ENCODE results near the gene HOXB7.
A peak's percentile ranks its signal among the peaks of the same experiment; 100 is the strongest.

Gene HOXB7

GRCh38 chr17:48583708-48584222 lies 27.1 kb downstream of the HOXB7 start:
- Histone ChIP-seq H3K9me3 (ENCODE audit: control insufficient read depth, low read length) (no peaks in the 10 kb centered on the region), H3K4me1 (ENCODE audit: control insufficient read depth, insufficient read depth, low read length, poor library complexity, severe bottlenecking) (peaks cover 30% of the 10 kb centered on the region), H3K4me3 (ENCODE audit: extremely low read depth, insufficient read depth, low read length, poor library complexity, severe bottlenecking) (no peak overlapping the region), H3K36me3 (ENCODE audit: control insufficient read depth, insufficient read depth, low read length) (no peaks in the 10 kb centered on the region), H3K27ac (ENCODE audit: low read depth, low read length, severe bottlenecking) (no peak overlapping the region)
- WGBS, 2 experiments (ENCODE audit: insufficient coverage in 2 of 2) = no CpG with 5 or more reads among the region's 3 CpGs

- H3K4me1 ChIP-seq (ENCODE audit: control insufficient read depth, insufficient read depth, low read length, poor library complexity, severe bottlenecking) = peaks cover 26% of the 10 kb centered on the region
- H3K4me3 ChIP-seq (ENCODE audit: extremely low read depth, insufficient read depth, low read length, poor library complexity, severe bottlenecking) = no peak overlapping the region
- H3K27ac ChIP-seq (ENCODE audit: low read depth, low read length, severe bottlenecking) = peak overlapping the region; percentile 64
- 37 to 45% methylated on average over 2 of the region's 7 CpGs for WGBS, 2 experiments (ENCODE audit: insufficient coverage in 2 of 2)
- no peaks in the 10 kb centered on the region for H3K36me3 ChIP-seq (ENCODE audit: control insufficient read depth, insufficient read depth, low read length)
- no peaks in the 10 kb centered on the region for H3K9me3 ChIP-seq (ENCODE audit: control insufficient read depth, low read length)
Observed at GRCh38 chr17:48582750-48583069, 28.1 kb downstream of the HOXB7 start.

GRCh38 chr17:48579760-48580554 lies 30.9 kb downstream of the HOXB7 start:
- peaks cover 14% of the 10 kb centered on the region for H3K4me1 ChIP-seq (ENCODE audit: control insufficient read depth, insufficient read depth, low read length, poor library complexity, severe bottlenecking)
- WGBS, 2 experiments (ENCODE audit: insufficient coverage in 2 of 2) = 3 to 7% methylated on average over 3 to 5 of the region's 26 CpGs
- H3K9me3 ChIP-seq (ENCODE audit: control insufficient read depth, low read length) = no peaks in the 10 kb centered on the region
- H3K36me3 ChIP-seq (ENCODE audit: control insufficient read depth, insufficient read depth, low read length) = no peaks in the 10 kb centered on the region
- peak overlapping the region; percentile 5 for H3K27ac ChIP-seq (ENCODE audit: low read depth, low read length, severe bottlenecking)
- no peak overlapping the region for H3K4me3 ChIP-seq (ENCODE audit: extremely low read depth, insufficient read depth, low read length, poor library complexity, severe bottlenecking)

- Histone ChIP-seq H3K36me3 (ENCODE audit: control insufficient read depth, insufficient read depth, low read length) (no peaks in the 10 kb centered on the region), H3K9me3 (ENCODE audit: control insufficient read depth, low read length) (no peaks in the 10 kb centered on the region), H3K4me3 (ENCODE audit: extremely low read depth, insufficient read depth, low read length, poor library complexity, severe bottlenecking) (no peak overlapping the region), H3K4me1 (ENCODE audit: control insufficient read depth, insufficient read depth, low read length, poor library complexity, severe bottlenecking) (peaks cover 14% of the 10 kb centered on the region), H3K27ac (ENCODE audit: low read depth, low read length, severe bottlenecking) (peak overlapping the region; percentile 25)
- WGBS, 2 experiments (ENCODE audit: insufficient coverage in 2 of 2) = 0% methylated on average over 1 of the region's 7 CpGs
Observed at GRCh38 chr17:48579471-48579759, 31.4 kb downstream of the HOXB7 start.

- no peaks in the 10 kb centered on the region for H3K36me3 ChIP-seq (ENCODE audit: control insufficient read depth, insufficient read depth, low read length)
- H3K4me1 ChIP-seq (ENCODE audit: control insufficient read depth, insufficient read depth, low read length, poor library complexity, severe bottlenecking) = peaks cover 17% of the 10 kb centered on the region
- 1 to 3% methylated on average over 26 to 33 of the region's 43 CpGs for WGBS, 2 experiments (ENCODE audit: insufficient coverage in 2 of 2)
- no peaks in the 10 kb centered on the region for H3K9me3 ChIP-seq (ENCODE audit: control insufficient read depth, low read length)
- H3K4me3 ChIP-seq (ENCODE audit: extremely low read depth, insufficient read depth, low read length, poor library complexity, severe bottlenecking) = peak overlapping the region; percentile 37
- H3K27ac ChIP-seq (ENCODE audit: low read depth, low read length, severe bottlenecking) = peak overlapping the region; percentile 55
Observed at GRCh38 chr17:48578616-48579470, 32.0 kb downstream of the HOXB7 start.

- Histone ChIP-seq H3K27ac (ENCODE audit: low read depth, low read length, severe bottlenecking) (peak within 1 kb of the TSS; percentile 55), H3K4me1 (ENCODE audit: control insufficient read depth, insufficient read depth, low read length, poor library complexity, severe bottlenecking) (peaks cover 20% of the 10 kb centered on the region), H3K4me3 (ENCODE audit: extremely low read depth, insufficient read depth, low read length, poor library complexity, severe bottlenecking) (peak within 1 kb of the TSS; percentile 37), H3K9me3 (ENCODE audit: control insufficient read depth, low read length) (no peaks in the 10 kb centered on the region), H3K36me3 (ENCODE audit: control insufficient read depth, insufficient read depth, low read length) (no peaks in the 10 kb centered on the region)
- WGBS, 2 experiments (ENCODE audit: insufficient coverage in 2 of 2) = 1 to 2% methylated on average over 9 to 36 of the region's 58 CpGs
Observed at GRCh38 chr17:48577946-48578615, 32.7 kb downstream of the HOXB7 start, which contains the start of gene HOXB4. TSS of gene HOXB4 (minus strand) at chr17:48578350. CDS start at chr17:48578319, 31 bp downstream.

- WGBS, 2 experiments (ENCODE audit: insufficient coverage in 2 of 2) = 0 to 6% methylated on average over 3 to 10 of the region's 19 CpGs
- peak overlapping the region; percentile 35 for H3K4me3 ChIP-seq (ENCODE audit: extremely low read depth, insufficient read depth, low read length, poor library complexity, severe bottlenecking)
- peak overlapping the region; percentile 55 for H3K27ac ChIP-seq (ENCODE audit: low read depth, low read length, severe bottlenecking)
- no peaks in the 10 kb centered on the region for H3K36me3 ChIP-seq (ENCODE audit: control insufficient read depth, insufficient read depth, low read length)
- H3K4me1 ChIP-seq (ENCODE audit: control insufficient read depth, insufficient read depth, low read length, poor library complexity, severe bottlenecking) = peaks cover 20% of the 10 kb centered on the region
- H3K9me3 ChIP-seq (ENCODE audit: control insufficient read depth, low read length) = no peaks in the 10 kb centered on the region
Observed at GRCh38 chr17:48577330-48577945, 33.4 kb downstream of the HOXB7 start.

- no peaks in the 10 kb centered on the region for H3K9me3 ChIP-seq (ENCODE audit: control insufficient read depth, low read length)
- peak overlapping the region; percentile 35 for H3K4me3 ChIP-seq (ENCODE audit: extremely low read depth, insufficient read depth, low read length, poor library complexity, severe bottlenecking)
- H3K27ac ChIP-seq (ENCODE audit: low read depth, low read length, severe bottlenecking) = peak overlapping the region; percentile 55
- WGBS, 2 experiments (ENCODE audit: insufficient coverage in 2 of 2) = 3 to 6% methylated on average over 12 to 16 of the region's 43 CpGs
- H3K4me1 ChIP-seq (ENCODE audit: control insufficient read depth, insufficient read depth, low read length, poor library complexity, severe bottlenecking) = peaks cover 21% of the 10 kb centered on the region
- H3K36me3 ChIP-seq (ENCODE audit: control insufficient read depth, insufficient read depth, low read length) = no peaks in the 10 kb centered on the region
Observed at GRCh38 chr17:48576479-48577309, 34.1 kb downstream of the HOXB7 start.

GRCh38 chr17:48575673-48576478 lies 34.9 kb downstream of the HOXB7 start:
- Histone ChIP-seq H3K36me3 (ENCODE audit: control insufficient read depth, insufficient read depth, low read length) (no peaks in the 10 kb centered on the region), H3K4me1 (ENCODE audit: control insufficient read depth, insufficient read depth, low read length, poor library complexity, severe bottlenecking) (peaks cover 28% of the 10 kb centered on the region), H3K9me3 (ENCODE audit: control insufficient read depth, low read length) (no peaks in the 10 kb centered on the region), H3K4me3 (ENCODE audit: extremely low read depth, insufficient read depth, low read length, poor library complexity, severe bottlenecking) (peak overlapping the region; percentile 35), H3K27ac (ENCODE audit: low read depth, low read length, severe bottlenecking) (peak overlapping the region; percentile 26)
- WGBS, 2 experiments (ENCODE audit: insufficient coverage in 2 of 2) = 0 to 8% methylated on average over 8 to 17 of the region's 22 CpGs

Measured in mesodermal cell (in vitro differentiated cells).